ENCODE measurements around the gene CEACAM16. TPM values are rescaled to one million over a fixed set of nuclear protein-coding genes. Genes with fewer than 3 reads are reported as not detected.

The CEACAM16 gene
- polyA plus RNA-seq, 1 donor from 2014 or later, result not detected

DNA sequence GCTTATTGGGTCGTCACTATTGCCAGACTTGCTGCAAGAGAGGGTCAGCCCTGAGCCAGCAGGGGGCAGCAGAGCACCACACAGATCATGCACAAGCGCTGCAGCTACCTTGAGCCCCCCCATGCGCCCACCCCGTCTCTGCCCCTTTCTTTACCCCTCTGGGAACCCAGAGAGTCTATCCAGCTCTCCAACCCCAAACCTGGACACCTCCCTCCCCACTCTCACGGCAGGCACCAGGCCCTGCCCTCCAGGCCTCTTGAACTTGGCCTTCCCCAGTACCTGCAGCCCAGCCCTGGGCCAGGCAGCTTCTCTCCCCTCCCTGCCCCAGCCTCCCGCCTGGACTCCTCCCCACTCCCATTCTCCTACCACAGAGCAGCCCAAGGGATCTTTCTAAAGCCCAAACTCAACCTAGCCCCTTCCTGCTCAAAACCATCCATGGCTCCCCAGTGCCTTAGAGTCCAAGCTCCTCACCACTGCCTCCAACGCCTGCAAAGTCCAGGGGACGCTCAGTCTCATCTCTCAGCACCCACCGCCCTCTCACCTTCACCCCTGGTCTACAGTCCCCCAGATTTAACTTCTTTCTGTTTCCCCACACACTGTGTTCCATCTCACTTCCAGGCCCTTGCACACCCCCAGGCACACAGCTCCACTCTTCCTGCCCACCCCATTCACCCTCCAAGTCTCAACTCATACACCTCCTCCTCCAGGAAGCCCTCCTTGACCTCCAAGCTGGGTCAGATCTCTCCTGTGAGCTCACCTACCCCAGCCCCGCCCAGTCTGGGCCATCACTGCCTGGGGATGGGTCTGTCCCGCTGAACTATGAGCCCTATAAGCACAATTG lies 9.4 kb upstream of the CEACAM16 start:
- H3K9me3 ChIP-seq (ENCODE audit: low read length), result no peaks in the 10 kb centered on the region
- no peak overlapping the region for H3K27ac ChIP-seq (ENCODE audit: low read length)
- no peak overlapping the region for H3K4me2 ChIP-seq (ENCODE audit: low read length)
- H3K9ac ChIP-seq (ENCODE audit: low read length), result no peak overlapping the region
- no peaks in the 10 kb centered on the region for H3K36me3 ChIP-seq (ENCODE audit: insufficient read depth, low read length)
- no peak overlapping the region for H2AFZ ChIP-seq (ENCODE audit: low read depth, low read length)
- TF ChIP-seq, protein P1, sequence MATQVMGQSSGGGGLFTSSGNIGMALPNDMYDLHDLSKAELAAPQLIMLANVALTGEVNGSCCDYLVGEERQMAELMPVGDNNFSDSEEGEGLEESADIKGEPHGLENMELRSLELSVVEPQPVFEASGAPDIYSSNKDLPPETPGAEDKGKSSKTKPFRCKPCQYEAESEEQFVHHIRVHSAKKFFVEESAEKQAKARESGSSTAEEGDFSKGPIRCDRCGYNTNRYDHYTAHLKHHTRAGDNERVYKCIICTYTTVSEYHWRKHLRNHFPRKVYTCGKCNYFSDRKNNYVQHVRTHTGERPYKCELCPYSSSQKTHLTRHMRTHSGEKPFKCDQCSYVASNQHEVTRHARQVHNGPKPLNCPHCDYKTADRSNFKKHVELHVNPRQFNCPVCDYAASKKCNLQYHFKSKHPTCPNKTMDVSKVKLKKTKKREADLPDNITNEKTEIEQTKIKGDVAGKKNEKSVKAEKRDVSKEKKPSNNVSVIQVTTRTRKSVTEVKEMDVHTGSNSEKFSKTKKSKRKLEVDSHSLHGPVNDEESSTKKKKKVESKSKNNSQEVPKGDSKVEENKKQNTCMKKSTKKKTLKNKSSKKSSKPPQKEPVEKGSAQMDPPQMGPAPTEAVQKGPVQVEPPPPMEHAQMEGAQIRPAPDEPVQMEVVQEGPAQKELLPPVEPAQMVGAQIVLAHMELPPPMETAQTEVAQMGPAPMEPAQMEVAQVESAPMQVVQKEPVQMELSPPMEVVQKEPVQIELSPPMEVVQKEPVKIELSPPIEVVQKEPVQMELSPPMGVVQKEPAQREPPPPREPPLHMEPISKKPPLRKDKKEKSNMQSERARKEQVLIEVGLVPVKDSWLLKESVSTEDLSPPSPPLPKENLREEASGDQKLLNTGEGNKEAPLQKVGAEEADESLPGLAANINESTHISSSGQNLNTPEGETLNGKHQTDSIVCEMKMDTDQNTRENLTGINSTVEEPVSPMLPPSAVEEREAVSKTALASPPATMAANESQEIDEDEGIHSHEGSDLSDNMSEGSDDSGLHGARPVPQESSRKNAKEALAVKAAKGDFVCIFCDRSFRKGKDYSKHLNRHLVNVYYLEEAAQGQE (IDR thresholded peaks at IDR 0.05; ENCODE audit: borderline replicate concordance), result no peak
- no peak for TF ChIP-seq POLR2AphosphoS5 (IDR thresholded peaks at IDR 0.05)
- peak; percentile 75 for TF ChIP-seq RAD21 (conservative IDR thresholded peaks at IDR 0.05)
- TF ChIP-seq MXI1 (conservative IDR thresholded peaks at IDR 0.05; ENCODE audit: poor library complexity, severe bottlenecking), result no peak
- no peak for TF ChIP-seq TAF1 (IDR thresholded peaks at IDR 0.05; ENCODE audit: low read depth)
- TF ChIP-seq EP300 (conservative IDR thresholded peaks at IDR 0.05; ENCODE audit: poor library complexity, severe bottlenecking), result no peak
- TF ChIP-seq EZH2 (IDR thresholded peaks at IDR 0.05; ENCODE audit: borderline replicate concordance, insufficient read depth, low read length, poor library complexity, severe bottlenecking), result no peak
- TF ChIP-seq, protein P2, sequence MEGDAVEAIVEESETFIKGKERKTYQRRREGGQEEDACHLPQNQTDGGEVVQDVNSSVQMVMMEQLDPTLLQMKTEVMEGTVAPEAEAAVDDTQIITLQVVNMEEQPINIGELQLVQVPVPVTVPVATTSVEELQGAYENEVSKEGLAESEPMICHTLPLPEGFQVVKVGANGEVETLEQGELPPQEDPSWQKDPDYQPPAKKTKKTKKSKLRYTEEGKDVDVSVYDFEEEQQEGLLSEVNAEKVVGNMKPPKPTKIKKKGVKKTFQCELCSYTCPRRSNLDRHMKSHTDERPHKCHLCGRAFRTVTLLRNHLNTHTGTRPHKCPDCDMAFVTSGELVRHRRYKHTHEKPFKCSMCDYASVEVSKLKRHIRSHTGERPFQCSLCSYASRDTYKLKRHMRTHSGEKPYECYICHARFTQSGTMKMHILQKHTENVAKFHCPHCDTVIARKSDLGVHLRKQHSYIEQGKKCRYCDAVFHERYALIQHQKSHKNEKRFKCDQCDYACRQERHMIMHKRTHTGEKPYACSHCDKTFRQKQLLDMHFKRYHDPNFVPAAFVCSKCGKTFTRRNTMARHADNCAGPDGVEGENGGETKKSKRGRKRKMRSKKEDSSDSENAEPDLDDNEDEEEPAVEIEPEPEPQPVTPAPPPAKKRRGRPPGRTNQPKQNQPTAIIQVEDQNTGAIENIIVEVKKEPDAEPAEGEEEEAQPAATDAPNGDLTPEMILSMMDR (IDR thresholded peaks at IDR 0.05; ENCODE audit: poor library complexity, severe bottlenecking), result peak; percentile 79
- peak; percentile 69 for TF ChIP-seq SMC3 (conservative IDR thresholded peaks at IDR 0.05; ENCODE audit: poor library complexity)
- no peaks in the 10 kb centered on the region for H3F3A ChIP-seq (ENCODE audit: insufficient read depth, low read length, poor library complexity, severe bottlenecking)
- H3K4me3 ChIP-seq (ENCODE audit: low read length), result no peak overlapping the region
- no peaks in the 10 kb centered on the region for H4K20me1 ChIP-seq (ENCODE audit: insufficient read depth)
- no peaks in the 10 kb centered on the region for H3K9me2 ChIP-seq (ENCODE audit: insufficient read depth, low read length)
- no peaks in the 10 kb centered on the region for H3K27me3 ChIP-seq (ENCODE audit: insufficient read depth, low read depth, low read length)
- no peaks in the 10 kb centered on the region for H3K79me2 ChIP-seq (replicated peaks; ENCODE audit: insufficient read depth, low read length)

DNA sequence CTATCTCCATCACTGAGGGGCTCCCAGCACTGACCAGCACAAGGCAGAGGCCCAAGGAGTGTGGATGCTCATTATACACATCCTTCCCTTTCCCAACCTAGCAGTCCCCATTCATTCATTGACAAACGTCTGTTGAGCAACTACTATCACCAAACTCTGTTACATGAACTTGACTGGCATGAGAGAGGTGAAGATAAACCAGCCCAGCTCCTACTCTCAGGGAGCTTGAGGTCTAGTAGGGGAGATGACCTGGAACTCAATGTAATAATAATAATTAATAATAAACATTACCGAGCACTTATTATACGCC lies 8.9 kb upstream of the CEACAM16 start:
- Histone ChIP-seq H3K9ac (ENCODE audit: low read length) (no peak overlapping the region), H2AFZ (ENCODE audit: low read depth, low read length) (no peak overlapping the region)

More for the DNA sequence above, 8.9 kb upstream of the CEACAM16 start:
- Histone ChIP-seq H3K9me3 (ENCODE audit: low read length) (no peaks in the 10 kb centered on the region), H3K27ac (ENCODE audit: low read length) (no peak overlapping the region), H3K36me3 (ENCODE audit: insufficient read depth, low read length) (no peaks in the 10 kb centered on the region), H3K27me3 (ENCODE audit: insufficient read depth, low read depth, low read length) (no peaks in the 10 kb centered on the region), H3K9me2 (ENCODE audit: insufficient read depth, low read length) (no peaks in the 10 kb centered on the region), H3K79me2 (replicated peaks; ENCODE audit: insufficient read depth, low read length) (no peaks in the 10 kb centered on the region), H3K4me2 (ENCODE audit: low read length) (no peak overlapping the region), H3F3A (ENCODE audit: insufficient read depth, low read length, poor library complexity, severe bottlenecking) (no peaks in the 10 kb centered on the region), H3K4me3 (ENCODE audit: low read length) (no peak overlapping the region), H4K20me1 (ENCODE audit: insufficient read depth) (no peaks in the 10 kb centered on the region)
- TF ChIP-seq MXI1 (conservative IDR thresholded peaks at IDR 0.05; ENCODE audit: poor library complexity, severe bottlenecking) (no peak), SMC3 (conservative IDR thresholded peaks at IDR 0.05; ENCODE audit: poor library complexity) (no peak), TAF1 (IDR thresholded peaks at IDR 0.05; ENCODE audit: low read depth) (no peak), RAD21 (conservative IDR thresholded peaks at IDR 0.05) (no peak), EP300 (conservative IDR thresholded peaks at IDR 0.05; ENCODE audit: poor library complexity, severe bottlenecking) (no peak), POLR2AphosphoS5 (IDR thresholded peaks at IDR 0.05) (no peak), EZH2 (IDR thresholded peaks at IDR 0.05; ENCODE audit: borderline replicate concordance, insufficient read depth, low read length, poor library complexity, severe bottlenecking) (no peak)
- TF ChIP-seq, protein P1 (IDR thresholded peaks at IDR 0.05; ENCODE audit: borderline replicate concordance), result no peak
- TF ChIP-seq, protein P2 (IDR thresholded peaks at IDR 0.05; ENCODE audit: poor library complexity, severe bottlenecking), result no peak
